ENCODE results near the gene CES4A. TPM values are rescaled to one million over a fixed set of nuclear protein-coding genes. Genes with fewer than 3 reads are reported as not detected.
A peak's percentile ranks its signal among the peaks of the same experiment; 100 is the strongest.

Gene CES4A
- total RNA-seq, 2 donors from 2014 or later, result 24.4 to 38.8 TPM

GRCh38 chr16:67006930-67007658 is 18.7 kb downstream of the CES4A start:
- no peak for DNase-seq
- Mint-ChIP-seq H3K4me3 (peak overlapping the region in 1 of 2 donors; percentile 25), H3K27ac (peak overlapping the region; percentile 84), H3K4me1 (ENCODE audit: low read depth) (peaks cover 37% of the 10 kb centered on the region), H3K9me3 (no peaks in the 10 kb centered on the region), H3K36me3 (ENCODE audit: insufficient read depth in 2 of 2) (peaks cover 0 to 2% of the 10 kb centered on the region in 2 donors), H3K27me3 (ENCODE audit: low read depth) (no peaks in the 10 kb centered on the region)
- peak; percentile 36 to 53 for ATAC-seq (replicated peaks in 1 of 2)

DNA sequence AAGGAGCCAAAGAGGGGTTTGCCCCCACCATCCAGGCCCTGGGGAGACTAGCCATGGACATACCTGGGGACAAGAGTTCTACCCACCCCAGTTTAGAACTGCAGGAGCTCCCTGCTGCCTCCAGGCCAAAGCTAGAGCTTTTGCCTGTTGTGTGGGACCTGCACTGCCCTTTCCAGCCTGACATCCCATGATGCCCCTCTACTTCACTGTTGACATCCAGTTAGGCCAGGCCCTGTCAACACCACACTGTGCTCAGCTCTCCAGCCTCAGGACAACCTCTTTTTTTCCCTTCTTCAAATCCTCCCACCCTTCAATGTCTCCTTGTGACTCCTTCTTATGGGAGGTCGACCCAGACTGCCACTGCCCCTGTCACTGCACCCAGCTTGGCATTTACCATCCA is 20.8 kb downstream of the CES4A start:
- Mint-ChIP-seq H3K4me1 (ENCODE audit: low read depth) (peaks cover 40% of the 10 kb centered on the region), H3K27ac (no peak overlapping the region), H3K9me3 (no peaks in the 10 kb centered on the region), H3K27me3 (ENCODE audit: low read depth) (no peaks in the 10 kb centered on the region), H3K4me3 (no peak overlapping the region), H3K36me3 (ENCODE audit: insufficient read depth in 2 of 2) (no peaks in the 10 kb centered on the region)
- DNase-seq, result no peak
- ATAC-seq (replicated peaks in 1 of 2), result no peak

GRCh38 chr16:67011274-67011673 is 22.9 kb downstream of the CES4A start:
- ATAC-seq (replicated peaks in 1 of 2) (no peak), DNase-seq (no peak)
- H3K27ac Mint-ChIP-seq, result no peak overlapping the region
- H3K27me3 Mint-ChIP-seq (ENCODE audit: low read depth), result no peaks in the 10 kb centered on the region
- H3K4me3 Mint-ChIP-seq, result peak overlapping the region; percentile 11 to 27
- H3K9me3 Mint-ChIP-seq, result no peaks in the 10 kb centered on the region
- H3K36me3 Mint-ChIP-seq (ENCODE audit: insufficient read depth in 2 of 2), result no peaks in the 10 kb centered on the region
- peaks cover 58% of the 10 kb centered on the region for H3K4me1 Mint-ChIP-seq (ENCODE audit: low read depth)

GRCh38 chr16:67013233-67013822 is 24.9 kb downstream of the CES4A start:
- no peak for DNase-seq
- H3K4me1 Mint-ChIP-seq (ENCODE audit: low read depth), result peaks cover 55% of the 10 kb centered on the region
- peak overlapping the region; percentile 91 to 93 for H3K4me3 Mint-ChIP-seq
- no peaks in the 10 kb centered on the region for H3K27me3 Mint-ChIP-seq (ENCODE audit: low read depth)
- no peak overlapping the region for H3K27ac Mint-ChIP-seq
- no peaks in the 10 kb centered on the region for H3K9me3 Mint-ChIP-seq
- H3K36me3 Mint-ChIP-seq (ENCODE audit: insufficient read depth in 2 of 2), result no peaks in the 10 kb centered on the region
- peak in 1 of 2 donors; percentile 0 for ATAC-seq (replicated peaks in 1 of 2)

DNA sequence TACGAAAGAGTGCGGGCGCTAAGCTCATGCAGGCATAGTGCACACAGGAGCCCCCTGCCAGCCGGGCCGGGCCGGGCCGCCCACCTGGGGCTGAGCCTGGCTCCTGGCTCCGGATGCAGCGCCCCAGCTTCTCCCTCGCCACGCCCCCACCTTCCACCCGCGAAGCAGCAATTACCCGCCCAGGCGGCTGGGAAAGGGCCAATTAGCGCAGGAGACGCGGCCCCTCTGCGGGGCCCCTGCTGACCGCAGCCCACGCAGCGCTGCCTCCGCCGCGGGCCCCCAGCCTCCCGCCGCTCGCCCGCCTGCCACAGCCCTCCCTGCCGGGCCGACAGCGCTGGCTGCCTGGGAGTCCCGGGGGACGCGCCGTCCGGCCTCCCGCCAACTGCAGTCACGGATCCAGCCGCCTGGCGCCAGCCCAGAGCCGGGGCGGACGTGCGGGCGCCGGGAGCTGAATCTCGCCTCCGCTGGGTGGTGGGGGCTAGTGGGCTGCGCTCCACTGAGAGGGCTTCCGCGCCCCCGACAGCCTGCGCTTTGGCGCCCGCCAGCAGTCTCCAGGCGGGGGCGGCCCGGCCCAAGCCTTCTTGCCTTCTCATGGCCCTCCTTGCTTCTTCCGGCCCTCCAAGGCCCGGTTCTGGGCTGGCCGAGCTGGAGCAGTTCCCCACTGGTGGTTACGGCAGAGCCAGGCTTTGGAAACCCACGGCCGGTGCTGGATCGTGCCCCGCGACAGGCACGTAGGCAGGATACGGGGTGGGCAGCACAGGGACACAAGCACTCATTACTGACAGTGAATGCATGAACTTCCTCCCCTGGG is 25.6 kb downstream of the CES4A start:
- DNase-seq, result peak; percentile 91 to 92
- Mint-ChIP-seq H3K27me3 (ENCODE audit: low read depth) (no peaks in the 10 kb centered on the region), H3K4me3 (peak overlapping the region; percentile 91 to 93), H3K9me3 (no peaks in the 10 kb centered on the region), H3K27ac (peak overlapping the region; percentile 88), H3K36me3 (ENCODE audit: insufficient read depth in 2 of 2) (no peaks in the 10 kb centered on the region), H3K4me1 (ENCODE audit: low read depth) (peaks cover 51% of the 10 kb centered on the region)
- ATAC-seq (replicated peaks in 1 of 2), result peak; percentile 70 to 75

DNA sequence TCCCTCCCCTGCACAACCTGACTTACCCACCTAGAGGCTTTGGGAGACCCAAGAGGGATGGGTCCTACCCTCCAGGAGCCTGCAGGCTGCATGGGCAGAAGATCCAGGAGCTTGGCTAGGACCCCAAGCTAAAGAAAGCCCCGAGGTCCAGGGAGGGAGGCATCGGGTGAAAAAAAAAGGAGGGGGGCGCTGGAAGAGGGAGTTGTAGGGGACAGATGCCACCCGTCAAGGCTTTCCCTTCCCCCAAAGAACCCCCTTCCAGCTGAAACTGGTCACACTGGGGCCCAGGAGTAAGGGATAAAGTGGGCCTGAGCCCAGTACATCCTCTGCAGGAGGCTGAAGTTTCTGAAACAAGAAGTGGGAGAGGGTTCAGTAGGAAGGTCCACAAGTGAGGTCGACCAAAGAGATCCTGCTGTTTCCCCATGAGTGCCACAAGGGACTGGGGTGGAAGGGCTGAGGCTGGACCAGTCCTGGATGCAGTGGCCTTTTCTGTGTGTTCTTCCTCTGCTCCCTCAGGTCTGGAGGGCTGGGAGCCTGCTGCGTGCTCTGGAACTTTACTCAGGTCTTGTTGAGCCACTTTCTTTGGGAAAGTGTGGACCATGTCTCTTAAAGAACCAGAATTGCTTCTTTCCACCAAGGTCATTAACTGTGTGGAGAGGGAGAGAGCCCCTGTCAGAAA is 26.4 kb downstream of the CES4A start:
- no peaks in the 10 kb centered on the region for H3K27me3 Mint-ChIP-seq (ENCODE audit: low read depth)
- peaks cover 45% of the 10 kb centered on the region for H3K4me1 Mint-ChIP-seq (ENCODE audit: low read depth)
- no peak overlapping the region for H3K27ac Mint-ChIP-seq
- peak overlapping the region; percentile 91 to 93 for H3K4me3 Mint-ChIP-seq
- H3K9me3 Mint-ChIP-seq, result no peaks in the 10 kb centered on the region
- DNase-seq, result no peak
- no peaks in the 10 kb centered on the region for H3K36me3 Mint-ChIP-seq (ENCODE audit: insufficient read depth in 2 of 2)
- no peak for ATAC-seq (replicated peaks in 1 of 2)

- H3K4me1 Mint-ChIP-seq (ENCODE audit: low read depth), result peaks cover 45% of the 10 kb centered on the region
- ATAC-seq (replicated peaks in 1 of 2) (no peak), DNase-seq (no peak)
- H3K9me3 Mint-ChIP-seq, result no peaks in the 10 kb centered on the region
- peak overlapping the region in 1 of 2 donors; percentile 91 for H3K4me3 Mint-ChIP-seq
- H3K36me3 Mint-ChIP-seq (ENCODE audit: insufficient read depth in 2 of 2), result no peaks in the 10 kb centered on the region
- H3K27me3 Mint-ChIP-seq (ENCODE audit: low read depth), result no peaks in the 10 kb centered on the region
- no peak overlapping the region for H3K27ac Mint-ChIP-seq
These were observed 26.9 kb downstream of the CES4A start for GRCh38 chr16:67015313-67015731.

GRCh38 chr16:67016143-67016542 is 27.8 kb downstream of the CES4A start:
- no peak overlapping the region for H3K4me3 Mint-ChIP-seq
- no peak overlapping the region for H3K27ac Mint-ChIP-seq
- no peaks in the 10 kb centered on the region for H3K9me3 Mint-ChIP-seq
- H3K36me3 Mint-ChIP-seq (ENCODE audit: insufficient read depth in 2 of 2), result no peaks in the 10 kb centered on the region
- no peak for ATAC-seq (replicated peaks in 1 of 2)
- DNase-seq, result no peak
- no peaks in the 10 kb centered on the region for H3K27me3 Mint-ChIP-seq (ENCODE audit: low read depth)
- H3K4me1 Mint-ChIP-seq (ENCODE audit: low read depth), result peaks cover 44% of the 10 kb centered on the region

GRCh38 chr16:67016681-67017420 is 28.5 kb downstream of the CES4A start:
- Mint-ChIP-seq H3K27me3 (ENCODE audit: low read depth) (no peaks in the 10 kb centered on the region), H3K4me1 (ENCODE audit: low read depth) (peaks cover 44% of the 10 kb centered on the region), H3K36me3 (ENCODE audit: insufficient read depth in 2 of 2) (no peaks in the 10 kb centered on the region), H3K4me3 (no peak overlapping the region), H3K9me3 (no peaks in the 10 kb centered on the region), H3K27ac (no peak overlapping the region)
- no peak for ATAC-seq (replicated peaks in 1 of 2)
- DNase-seq, result no peak

DNA sequence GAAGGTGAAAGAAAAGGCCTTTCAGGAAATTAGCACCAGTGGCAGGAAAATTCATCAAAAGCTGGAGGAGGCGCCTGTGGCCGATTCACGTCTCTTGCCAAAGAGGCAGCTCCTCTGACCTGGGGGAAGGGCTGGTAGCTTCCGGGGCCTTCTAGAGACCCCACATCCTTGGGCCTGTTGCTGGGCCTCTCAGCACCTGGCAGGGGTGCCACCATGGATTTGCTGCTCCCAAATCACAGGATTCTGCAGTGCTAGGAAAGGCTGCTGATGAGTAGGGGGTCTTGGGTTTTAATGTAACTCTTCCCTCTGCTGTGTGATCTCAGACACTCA is 29.0 kb downstream of the CES4A start:
- Mint-ChIP-seq H3K9me3 (no peaks in the 10 kb centered on the region), H3K27ac (no peak overlapping the region), H3K36me3 (ENCODE audit: insufficient read depth in 2 of 2) (no peaks in the 10 kb centered on the region), H3K27me3 (ENCODE audit: low read depth) (no peaks in the 10 kb centered on the region), H3K4me3 (no peak overlapping the region), H3K4me1 (ENCODE audit: low read depth) (peaks cover 41% of the 10 kb centered on the region)
- no peak for ATAC-seq (replicated peaks in 1 of 2)
- DNase-seq, result no peak

- no peak overlapping the region for H3K27ac Mint-ChIP-seq
These were observed 29.6 kb downstream of the CES4A start for GRCh38 chr16:67017810-67018488.

GRCh38 chr16:67019171-67019570 is 30.8 kb downstream of the CES4A start:
- no peaks in the 10 kb centered on the region for H3K9me3 Mint-ChIP-seq
- no peak for DNase-seq
- H3K4me3 Mint-ChIP-seq, result no peak overlapping the region
- peaks cover 32% of the 10 kb centered on the region for H3K4me1 Mint-ChIP-seq (ENCODE audit: low read depth)
- no peak for ATAC-seq (replicated peaks in 1 of 2)
- no peak overlapping the region for H3K27ac Mint-ChIP-seq
- H3K27me3 Mint-ChIP-seq (ENCODE audit: low read depth), result no peaks in the 10 kb centered on the region
- no peaks in the 10 kb centered on the region for H3K36me3 Mint-ChIP-seq (ENCODE audit: insufficient read depth in 2 of 2)

More at GRCh38 chr16:67017810-67018488, 29.6 kb downstream of the CES4A start:
- H3K9me3 Mint-ChIP-seq, result no peaks in the 10 kb centered on the region
- peak; percentile 90 to 92 for ATAC-seq (replicated peaks in 1 of 2)
- H3K27me3 Mint-ChIP-seq (ENCODE audit: low read depth), result no peaks in the 10 kb centered on the region
- no peaks in the 10 kb centered on the region for H3K36me3 Mint-ChIP-seq (ENCODE audit: insufficient read depth in 2 of 2)
- H3K4me3 Mint-ChIP-seq, result no peak overlapping the region
- DNase-seq, result peak; percentile 91 to 93
- peaks cover 38% of the 10 kb centered on the region for H3K4me1 Mint-ChIP-seq (ENCODE audit: low read depth)
